HepG2 (cell line): ENCODE measurements around the gene CNBD2.
"Not testable (repeated sequence)": the region's sequence is repeated elsewhere in the genome, so short reads cannot be mapped to it uniquely, and the experiment has no call there.

Source experiments
- CTCF ChIP-seq: sonication (generic); formaldehyde crosslinking; IDR thresholded peaks from 2 replicates; pipeline ENCODE4 v1.5.0; 2020; ENCODE audit warnings: mild to moderate bottlenecking, missing genetic modification reagents, moderate library complexity
- GABPB1 ChIP-seq: IDR thresholded peaks from 2 replicates; pipeline ENCODE4 v1.6.1; 2016; ENCODE audit warnings: mild to moderate bottlenecking, missing genetic modification reagents, moderate library complexity, missing compliant biosample characterization
- KAT7 ChIP-seq: IDR thresholded peaks from 2 replicates; pipeline ENCODE4 v1.6.1; 2018; ENCODE audit warnings: borderline replicate concordance, missing compliant biosample characterization
- NBN ChIP-seq: fragments of 450-650 bp; conservative IDR thresholded peaks from 2 replicates; pipeline ENCODE4 v1.6.1; 2017
- NFYB ChIP-seq: sonication (generic); formaldehyde crosslinking; IDR thresholded peaks from 2 replicates; pipeline ENCODE4 v1.4.0; 2020; ENCODE audit warnings: missing genetic modification reagents
- NONO ChIP-seq, 2 experiments: fragments of 450-650 bp in 1 of 2; sonication (generic) in 1 of 2; formaldehyde crosslinking in 1 of 2; IDR thresholded peaks in 1 of 2; conservative IDR thresholded peaks in 1 of 2; 2 replicates each; pipeline versions ENCODE4 v1.6.1 to v1.8.0; 2017 to 2022; ENCODE audit warnings: mild to moderate bottlenecking in 1 of 2, missing genetic modification reagents in 1 of 2, moderate library complexity in 1 of 2
- PHF8 ChIP-seq: sonication (generic); formaldehyde crosslinking; IDR thresholded peaks from 2 replicates; pipeline ENCODE4 v1.5.0; 2020; ENCODE audit warnings: missing genetic modification reagents
- TCF12 ChIP-seq, 2 experiments: fragments of 450-650 bp in 1 of 2; sonication (generic) in 1 of 2; formaldehyde crosslinking in 1 of 2; IDR thresholded peaks; 2 replicates each; pipeline versions ENCODE4 v1.6.1 to v1.8.0; 2017 to 2022; ENCODE audit warnings: antibody characterized with exemption in 1 of 2, mild to moderate bottlenecking in 1 of 2, missing genetic modification reagents in 1 of 2, moderate library complexity in 1 of 2
- ZBTB37 ChIP-seq: sonication (generic); formaldehyde crosslinking; IDR thresholded peaks from 2 replicates; pipeline ENCODE4 v1.4.0; 2020; ENCODE audit warnings: mild to moderate bottlenecking, missing genetic modification reagents
- ZNF292 ChIP-seq: sonication (generic); formaldehyde crosslinking; IDR thresholded peaks from 2 replicates; pipeline ENCODE4 v1.8.1; 2022; ENCODE audit warnings: mild to moderate bottlenecking, low read depth, missing genetic modification reagents, borderline replicate concordance

- not testable (repeated sequence) for TF ChIP-seq PHF8 (CRISPR knock-in tag); NONO (IDR thresholded peaks at IDR 0.05); NONO (CRISPR knock-in tag; conservative IDR thresholded peaks at IDR 0.05); ZBTB37; GABPB1 (CRISPR knock-in tag); CTCF (CRISPR knock-in tag); ZNF292 (CRISPR knock-in tag); KAT7; NBN; NFYB; TCF12 (IDR thresholded peaks at IDR 0.05); TCF12 (CRISPR knock-in tag; IDR thresholded peaks at IDR 0.05)
Measured at GRCh38 chr20:36026131-36026530, 57.7 kb downstream of the CNBD2 start.
